ENCODE measurements around the gene TGFBR3.

Gene TGFBR3

DNA sequence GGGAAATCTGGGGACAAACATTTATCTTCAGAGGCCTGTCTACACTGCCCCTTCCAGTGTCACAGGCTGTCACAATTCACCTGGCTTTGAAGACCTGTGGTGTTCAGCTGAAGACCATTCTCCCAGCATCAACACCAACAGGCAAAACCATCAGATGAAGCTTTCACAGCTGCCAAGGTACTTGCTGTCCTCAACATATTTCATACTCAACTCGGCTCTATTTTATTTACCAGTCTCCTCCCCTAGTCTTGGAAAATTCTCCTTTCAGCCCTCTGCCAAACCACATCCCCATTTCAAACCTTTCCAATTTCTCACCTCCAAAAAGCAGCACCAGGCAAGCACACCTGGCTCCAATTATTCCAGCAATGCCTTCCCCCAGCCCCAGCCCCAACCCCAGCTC, 108.8 kb downstream of the TGFBR3 start:
- no peak for DNase-seq (ENCODE audit: low read depth)
- TF ChIP-seq, protein P1, sequence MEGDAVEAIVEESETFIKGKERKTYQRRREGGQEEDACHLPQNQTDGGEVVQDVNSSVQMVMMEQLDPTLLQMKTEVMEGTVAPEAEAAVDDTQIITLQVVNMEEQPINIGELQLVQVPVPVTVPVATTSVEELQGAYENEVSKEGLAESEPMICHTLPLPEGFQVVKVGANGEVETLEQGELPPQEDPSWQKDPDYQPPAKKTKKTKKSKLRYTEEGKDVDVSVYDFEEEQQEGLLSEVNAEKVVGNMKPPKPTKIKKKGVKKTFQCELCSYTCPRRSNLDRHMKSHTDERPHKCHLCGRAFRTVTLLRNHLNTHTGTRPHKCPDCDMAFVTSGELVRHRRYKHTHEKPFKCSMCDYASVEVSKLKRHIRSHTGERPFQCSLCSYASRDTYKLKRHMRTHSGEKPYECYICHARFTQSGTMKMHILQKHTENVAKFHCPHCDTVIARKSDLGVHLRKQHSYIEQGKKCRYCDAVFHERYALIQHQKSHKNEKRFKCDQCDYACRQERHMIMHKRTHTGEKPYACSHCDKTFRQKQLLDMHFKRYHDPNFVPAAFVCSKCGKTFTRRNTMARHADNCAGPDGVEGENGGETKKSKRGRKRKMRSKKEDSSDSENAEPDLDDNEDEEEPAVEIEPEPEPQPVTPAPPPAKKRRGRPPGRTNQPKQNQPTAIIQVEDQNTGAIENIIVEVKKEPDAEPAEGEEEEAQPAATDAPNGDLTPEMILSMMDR (IDR thresholded peaks at IDR 0.05; ENCODE audit: insufficient read depth, low read depth, low read length, missing control alignments): no peak
- H3K4me3 ChIP-seq (ENCODE audit: low read length): no peak overlapping the region

GRCh38 chr1:91776068-91776794, 109.7 kb downstream of the TGFBR3 start:
- H3K4me3 ChIP-seq (ENCODE audit: low read length): no peak overlapping the region
- TF ChIP-seq, protein P1 (IDR thresholded peaks at IDR 0.05; ENCODE audit: insufficient read depth, low read depth, low read length, missing control alignments): no peak
- DNase-seq (ENCODE audit: low read depth): no peak

GRCh38 chr1:91775227-91775626, 110.7 kb downstream of the TGFBR3 start:
- no peak overlapping the region for H3K4me3 ChIP-seq (ENCODE audit: low read length)
- TF ChIP-seq, protein P1 (IDR thresholded peaks at IDR 0.05; ENCODE audit: insufficient read depth, low read depth, low read length, missing control alignments): no peak
- DNase-seq (ENCODE audit: low read depth): no peak

GRCh38 chr1:91774520-91775203, 111.3 kb downstream of the TGFBR3 start:
- TF ChIP-seq, protein P1 (IDR thresholded peaks at IDR 0.05; ENCODE audit: insufficient read depth, low read depth, low read length, missing control alignments): no peak
- DNase-seq (ENCODE audit: low read depth): no peak
- H3K4me3 ChIP-seq (ENCODE audit: low read length): no peak overlapping the region

- H3K4me3 ChIP-seq (ENCODE audit: low read length): no peak overlapping the region
- TF ChIP-seq, protein P1 (IDR thresholded peaks at IDR 0.05; ENCODE audit: insufficient read depth, low read depth, low read length, missing control alignments): no peak
- no peak for DNase-seq (ENCODE audit: low read depth)
Observed at GRCh38 chr1:91771717-91772116, 114.2 kb downstream of the TGFBR3 start.

GRCh38 chr1:91770667-91771268, 115.2 kb downstream of the TGFBR3 start:
- no peak overlapping the region for H3K4me3 ChIP-seq (ENCODE audit: low read length)
- TF ChIP-seq, protein P1 (IDR thresholded peaks at IDR 0.05; ENCODE audit: insufficient read depth, low read depth, low read length, missing control alignments): no peak
- DNase-seq (ENCODE audit: low read depth): no peak
